Mucosa of gallbladder (tissue), 1 donor: ENCODE data around the gene RBM10. TPM values are rescaled to one million over a fixed set of nuclear protein-coding genes. Genes with fewer than 3 reads are reported as not detected.

Experiments used
- DNase-seq: peaks from one replicate; pipeline ENCODE4 v3.0.0-alpha.2; 2020; ENCODE audit warnings: low spot score
- total RNA-seq: library from RNA; stranded (reverse); gene quantifications from one replicate; pipeline ENCODE4 v1.2.1, GENCODE V29; 2021
- donor health status: DM: no; HTN: no; CAD: no.

RBM10 gene
- total RNA-seq, 1 donor from 2014 or later: 47.6 TPM

GRCh38 chrX:47198026-47198686 is 53.1 kb downstream of the RBM10 start:
- no peak for DNase-seq

- DNase-seq: no peak
Observed at GRCh38 chrX:47198687-47199080, 53.7 kb downstream of the RBM10 start.

GRCh38 chrX:47199286-47199685 is 54.3 kb downstream of the RBM10 start:
- no peak for DNase-seq

- no peak for DNase-seq
Observed at GRCh38 chrX:47200385-47201150, 55.5 kb downstream of the RBM10 start.

GRCh38 chrX:47201345-47201944 is 56.4 kb downstream of the RBM10 start:
- no peak for DNase-seq

GRCh38 chrX:47202316-47202715 is 57.3 kb downstream of the RBM10 start:
- no peak for DNase-seq

- no peak for DNase-seq
Observed at GRCh38 chrX:47202877-47203276, 57.9 kb downstream of the RBM10 start.

GRCh38 chrX:47204970-47205369 is 59.9 kb downstream of the RBM10 start:
- DNase-seq: no peak

GRCh38 chrX:47206316-47206715 is 61.3 kb downstream of the RBM10 start:
- DNase-seq: no peak

GRCh38 chrX:47208108-47208507 is 63.1 kb downstream of the RBM10 start:
- no peak for DNase-seq

GRCh38 chrX:47209508-47210238 is 64.7 kb downstream of the RBM10 start:
- DNase-seq: no peak

GRCh38 chrX:47210661-47211425 is 65.8 kb downstream of the RBM10 start:
- DNase-seq: no peak

GRCh38 chrX:47212381-47213293 is 67.6 kb downstream of the RBM10 start:
- no peak for DNase-seq

- DNase-seq: no peak
Observed at GRCh38 chrX:47214435-47215077, 69.5 kb downstream of the RBM10 start.

GRCh38 chrX:47215291-47215900 is 70.4 kb downstream of the RBM10 start:
- no peak for DNase-seq

GRCh38 chrX:47216393-47216925 is 71.4 kb downstream of the RBM10 start:
- DNase-seq: no peak

GRCh38 chrX:47217121-47217851 is 72.3 kb downstream of the RBM10 start:
- no peak for DNase-seq

GRCh38 chrX:47217852-47218279 is 72.8 kb downstream of the RBM10 start:
- DNase-seq: peak; percentile 99
